Urinary bladder (tissue), 4 donors: Measurements from ENCODE around the gene LRCH1. TPM values are rescaled to one million over a fixed set of nuclear protein-coding genes. Genes with fewer than 3 reads are reported as not detected.

Source experiments
- DNase-seq: peaks from one replicate; pipeline ENCODE4 v3.0.0-alpha.2; 2015; ENCODE audit errors: extremely low spot score
- H3K27ac ChIP-seq: one replicate; pipeline ENCODE4 v1.5.1; 2013; ENCODE audit warnings: low read depth, mild to moderate bottlenecking, moderate library complexity
- H3K36me3 ChIP-seq: one replicate; pipeline ENCODE4 v1.6.1; 2013; ENCODE audit warnings: mild to moderate bottlenecking, moderate library complexity; ENCODE audit not compliant: insufficient read depth
- H3K4me1 ChIP-seq: one replicate; pipeline ENCODE4 v1.6.1; 2013; ENCODE audit warnings: mild to moderate bottlenecking, moderate library complexity; ENCODE audit not compliant: insufficient read depth
- H3K4me3 ChIP-seq: one replicate; pipeline ENCODE4 v1.5.1; 2013; ENCODE audit warnings: low read depth, low read length
- WGBS: extraction: QIAGEN DNeasy Blood & Tissue Kit; methylation state at CpG from one replicate; pipeline ENCODE4 v1.1.7; 2013; 5-methylcytosine and 5-hydroxymethylcytosine counted together
- polyA plus RNA-seq: library from polyadenylated mRNA; stranded (reverse); fragments of 200-250 nt; gene quantifications from one replicate; pipeline ENCODE4 v1.2.3, GENCODE V29; 2013
- total RNA-seq: library from RNA; depleted of rRNA; stranded (reverse); fragments of >200 nt; gene quantifications from one replicate; pipeline ENCODE4 v1.2.3, GENCODE V29; 2014
- donor health status: healthy with polysubstance abuse.
- donor health status: healthy.

Gene LRCH1
- total and polyA plus RNA-seq, 2 donors: 17.8 to 34.4 TPM

GRCh38 chr13:46577696-46578589, 25.0 kb downstream of the LRCH1 start:
- Histone ChIP-seq H3K4me3 (no peak overlapping the region), H3K4me1 (peaks cover 3% of the 10 kb centered on the region), H3K27ac (no peak overlapping the region), H3K36me3 (no peaks in the 10 kb centered on the region)
- DNase-seq: no peak
- 48% methylated on average over 10 of the region's 10 CpGs for WGBS

GRCh38 chr13:46578590-46578975, 25.6 kb downstream of the LRCH1 start:
- 42% methylated on average over 3 of the region's 3 CpGs for WGBS
- no peak for DNase-seq
- Histone ChIP-seq H3K4me3 (no peak overlapping the region), H3K36me3 (no peaks in the 10 kb centered on the region), H3K27ac (no peak overlapping the region), H3K4me1 (peaks cover 3% of the 10 kb centered on the region)

- no peak overlapping the region for H3K4me3 ChIP-seq
- 83% methylated on average over 5 of the region's 5 CpGs for WGBS
- H3K27ac ChIP-seq: no peak overlapping the region
- no peak for DNase-seq
- peaks cover 3% of the 10 kb centered on the region for H3K4me1 ChIP-seq
- no peaks in the 10 kb centered on the region for H3K36me3 ChIP-seq
Measured at GRCh38 chr13:46580362-46580839, 27.4 kb downstream of the LRCH1 start.

GRCh38 chr13:46582190-46582589, 29.2 kb downstream of the LRCH1 start:
- Histone ChIP-seq H3K4me3 (no peak overlapping the region), H3K4me1 (peaks cover 3% of the 10 kb centered on the region), H3K27ac (no peak overlapping the region), H3K36me3 (no peaks in the 10 kb centered on the region)
- 89% methylated on average over 2 of the region's 2 CpGs for WGBS
- no peak for DNase-seq

GRCh38 chr13:46586751-46587514, 34.0 kb downstream of the LRCH1 start:
- Histone ChIP-seq H3K4me1 (no peaks in the 10 kb centered on the region), H3K4me3 (no peak overlapping the region), H3K36me3 (no peaks in the 10 kb centered on the region), H3K27ac (peak overlapping the region; percentile 2)
- WGBS: 47% methylated on average over 7 of the region's 7 CpGs
- no peak for DNase-seq

- DNase-seq: no peak
- Histone ChIP-seq H3K4me1 (peaks cover 3% of the 10 kb centered on the region), H3K4me3 (no peak overlapping the region), H3K27ac (no peak overlapping the region), H3K36me3 (no peaks in the 10 kb centered on the region)
- 57% methylated on average over 4 of the region's 4 CpGs for WGBS
Measured at GRCh38 chr13:46587807-46588418, 34.9 kb downstream of the LRCH1 start.

- DNase-seq: no peak
- Histone ChIP-seq H3K4me3 (no peak overlapping the region), H3K4me1 (peaks cover 4% of the 10 kb centered on the region)
Measured at GRCh38 chr13:46592385-46592784, 39.4 kb downstream of the LRCH1 start.

GRCh38 chr13:46593398-46593797, 40.4 kb downstream of the LRCH1 start:
- Histone ChIP-seq H3K36me3 (no peaks in the 10 kb centered on the region), H3K4me1 (peaks cover 4% of the 10 kb centered on the region), H3K4me3 (no peak overlapping the region), H3K27ac (no peak overlapping the region)
- 92% methylated on average over 11 of the region's 11 CpGs for WGBS
- no peak for DNase-seq

More at GRCh38 chr13:46592385-46592784, 39.4 kb downstream of the LRCH1 start:
- Histone ChIP-seq H3K36me3 (no peaks in the 10 kb centered on the region), H3K27ac (no peak overlapping the region)

- Histone ChIP-seq H3K4me1 (peaks cover 4% of the 10 kb centered on the region), H3K4me3 (no peak overlapping the region), H3K27ac (no peak overlapping the region), H3K36me3 (no peaks in the 10 kb centered on the region)
- WGBS: 83% methylated on average over 5 of the region's 5 CpGs
- DNase-seq: no peak
Measured at GRCh38 chr13:46594374-46595078, 41.6 kb downstream of the LRCH1 start.

- peaks cover 4% of the 10 kb centered on the region for H3K4me1 ChIP-seq
Measured at GRCh38 chr13:46595136-46595884, 42.3 kb downstream of the LRCH1 start.

GRCh38 chr13:46595885-46596275, 42.9 kb downstream of the LRCH1 start:
- Histone ChIP-seq H3K27ac (no peak overlapping the region), H3K4me1 (peaks cover 4% of the 10 kb centered on the region), H3K4me3 (no peak overlapping the region), H3K36me3 (no peaks in the 10 kb centered on the region)
- WGBS: 62% methylated on average over 1 of the region's 1 CpG
- no peak for DNase-seq

More at GRCh38 chr13:46595136-46595884, 42.3 kb downstream of the LRCH1 start:
- DNase-seq: no peak
- Histone ChIP-seq H3K36me3 (no peaks in the 10 kb centered on the region), H3K4me3 (no peak overlapping the region), H3K27ac (no peak overlapping the region)
- 67% methylated on average over 6 of the region's 6 CpGs for WGBS

GRCh38 chr13:46596466-46596865, 43.5 kb downstream of the LRCH1 start:
- WGBS: 87% methylated on average over 6 of the region's 6 CpGs
- Histone ChIP-seq H3K36me3 (no peaks in the 10 kb centered on the region), H3K4me3 (no peak overlapping the region), H3K4me1 (peaks cover 4% of the 10 kb centered on the region), H3K27ac (no peak overlapping the region)
- no peak for DNase-seq
